Brain microvascular endothelial cell (primary cell): ENCODE data around the gene TEKT5.
"Not testable (repeated sequence)": the region's sequence is repeated elsewhere in the genome, so short reads cannot be mapped to it uniquely, and the experiment has no call there.

Source experiments
- DNase-seq: peaks from one replicate; pipeline ENCODE4 v3.0.0-alpha.2; 2020
- H3K27ac ChIP-seq: fragments of 250-450 bp; sonication (Bioruptor Pico); 2 replicates; pipeline ENCODE4 v1.5.1; 2020; ENCODE audit warnings: mild to moderate bottlenecking, moderate library complexity
- H3K27me3 ChIP-seq: fragments of 250-450 bp; sonication (Bioruptor Pico); replicated peaks from 2 replicates; pipeline ENCODE4 v1.5.1; 2020; ENCODE audit warnings: mild to moderate bottlenecking
- H3K36me3 ChIP-seq: fragments of 250-450 bp; sonication (Bioruptor Pico); replicated peaks from 2 replicates; pipeline ENCODE4 v1.5.1; 2020; ENCODE audit warnings: mild to moderate bottlenecking
- H3K4me3 ChIP-seq: 2 replicates; pipeline ENCODE4 v1.5.1; 2011; ENCODE audit warnings: low read depth, mild to moderate bottlenecking, control low read depth, low read length, moderate library complexity
- in situ Hi-C: cut with HindIII; loops from 2 replicates; pipeline ENCODE4 v1.10.0; 2017; ENCODE audit warnings: low sequenced_read_pairs, low pct_ligation_motif_present
- TF ChIP-seq, protein P1 (sequence below): IDR thresholded peaks from 2 replicates; pipeline ENCODE4 v1.5.1; 2011; ENCODE audit warnings: low read depth, mild to moderate bottlenecking, moderate library complexity, low read length, control low read depth, inconsistent platforms; ENCODE audit errors: missing control alignments

TEKT5 gene

DNA sequence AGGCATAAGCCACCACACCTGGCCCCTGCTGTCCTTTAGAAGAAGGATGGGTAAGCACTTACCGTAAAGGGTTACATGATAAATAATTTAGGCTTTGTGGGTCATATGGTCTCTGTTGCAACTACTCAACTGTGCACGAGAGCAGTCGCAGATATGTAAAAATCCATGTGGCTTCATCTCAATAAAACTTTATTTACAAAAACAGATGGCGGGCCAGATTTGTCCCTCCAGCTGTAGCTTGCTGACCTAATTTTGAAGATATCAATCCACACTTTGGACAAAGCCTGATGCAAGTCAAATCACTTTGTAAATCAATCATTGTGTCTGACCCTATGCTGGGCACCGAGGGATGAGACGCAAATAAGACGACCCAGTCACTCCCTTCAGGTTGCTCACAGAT is 12.1 kb downstream of the TEKT5 start:
- no peak for DNase-seq
- H3K27ac ChIP-seq: no peak overlapping the region
- in situ Hi-C loops: no loop called here

GRCh38 chr16:10681310-10682308 is 13.1 kb downstream of the TEKT5 start:
- Histone ChIP-seq H3K27me3 (no peaks in the 10 kb centered on the region), H3K36me3 (no peaks in the 10 kb centered on the region), H3K4me3 (no peak overlapping the region), H3K27ac (no peak overlapping the region)
- no peak for DNase-seq
- TF ChIP-seq, protein P1, sequence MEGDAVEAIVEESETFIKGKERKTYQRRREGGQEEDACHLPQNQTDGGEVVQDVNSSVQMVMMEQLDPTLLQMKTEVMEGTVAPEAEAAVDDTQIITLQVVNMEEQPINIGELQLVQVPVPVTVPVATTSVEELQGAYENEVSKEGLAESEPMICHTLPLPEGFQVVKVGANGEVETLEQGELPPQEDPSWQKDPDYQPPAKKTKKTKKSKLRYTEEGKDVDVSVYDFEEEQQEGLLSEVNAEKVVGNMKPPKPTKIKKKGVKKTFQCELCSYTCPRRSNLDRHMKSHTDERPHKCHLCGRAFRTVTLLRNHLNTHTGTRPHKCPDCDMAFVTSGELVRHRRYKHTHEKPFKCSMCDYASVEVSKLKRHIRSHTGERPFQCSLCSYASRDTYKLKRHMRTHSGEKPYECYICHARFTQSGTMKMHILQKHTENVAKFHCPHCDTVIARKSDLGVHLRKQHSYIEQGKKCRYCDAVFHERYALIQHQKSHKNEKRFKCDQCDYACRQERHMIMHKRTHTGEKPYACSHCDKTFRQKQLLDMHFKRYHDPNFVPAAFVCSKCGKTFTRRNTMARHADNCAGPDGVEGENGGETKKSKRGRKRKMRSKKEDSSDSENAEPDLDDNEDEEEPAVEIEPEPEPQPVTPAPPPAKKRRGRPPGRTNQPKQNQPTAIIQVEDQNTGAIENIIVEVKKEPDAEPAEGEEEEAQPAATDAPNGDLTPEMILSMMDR: no peak
- in situ Hi-C loops: no loop called here

More for the DNA sequence above, 12.1 kb downstream of the TEKT5 start:
- Histone ChIP-seq H3K27me3 (no peaks in the 10 kb centered on the region), H3K36me3 (no peaks in the 10 kb centered on the region), H3K4me3 (no peak overlapping the region)
- TF ChIP-seq, protein P1: no peak

- in situ Hi-C loops: no loop called here
- no peak overlapping the region for H3K4me3 ChIP-seq
- no peak for DNase-seq
- no peaks in the 10 kb centered on the region for H3K27me3 ChIP-seq
- TF ChIP-seq, protein P1: no peak
- no peaks in the 10 kb centered on the region for H3K36me3 ChIP-seq
- H3K27ac ChIP-seq: no peak overlapping the region
Observed at GRCh38 chr16:10679921-10680320, 14.8 kb downstream of the TEKT5 start.

DNA sequence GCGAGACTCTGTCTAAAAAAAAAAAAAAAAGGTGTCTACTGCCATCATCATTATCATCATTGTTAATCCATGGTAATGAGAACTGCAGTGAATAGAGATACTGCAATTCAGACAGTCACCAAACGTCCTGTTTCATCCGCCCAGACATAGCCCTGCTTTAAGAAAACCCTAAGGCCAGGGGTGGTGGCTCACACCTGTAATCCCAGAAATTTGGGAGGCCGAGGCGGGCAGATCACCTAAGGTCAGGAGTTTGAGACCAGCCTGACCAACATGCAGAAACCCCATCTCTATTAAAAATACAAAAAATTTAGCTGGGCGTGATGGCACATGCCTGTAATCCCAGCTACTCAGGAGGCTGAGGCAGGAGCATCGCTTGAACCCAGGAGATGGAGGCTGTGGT is 15.3 kb downstream of the TEKT5 start:
- H3K27me3 ChIP-seq, H3K36me3 ChIP-seq, in situ Hi-C loops, H3K4me3 ChIP-seq, DNase-seq, H3K27ac ChIP-seq: not testable (repeated sequence)

DNA sequence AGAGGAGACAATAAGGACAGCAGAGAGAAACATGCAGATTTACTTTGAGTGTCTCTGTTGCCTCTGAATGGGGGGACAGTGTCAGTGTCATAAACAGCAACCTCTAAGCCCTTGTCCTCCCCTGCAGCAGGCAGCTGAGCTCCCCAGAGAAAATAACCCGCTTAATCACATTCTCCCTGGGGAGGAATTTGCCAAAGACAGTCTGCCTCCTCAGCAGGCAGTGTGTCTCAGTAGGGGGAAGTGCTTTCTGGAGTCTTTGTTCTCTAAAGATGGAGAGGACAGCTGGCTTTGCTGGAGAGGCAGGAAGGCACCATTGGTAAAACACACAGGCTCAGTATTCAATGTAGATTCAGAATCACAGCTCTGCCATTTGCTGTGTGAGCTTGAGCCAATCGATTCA is 16.1 kb downstream of the TEKT5 start:
- Histone ChIP-seq H3K27ac (no peak overlapping the region), H3K36me3 (no peaks in the 10 kb centered on the region), H3K27me3 (no peaks in the 10 kb centered on the region), H3K4me3 (no peak overlapping the region)
- no peak for DNase-seq
- in situ Hi-C loops: no loop called here
- TF ChIP-seq, protein P1: no peak

GRCh38 chr16:10676284-10676683 is 18.4 kb downstream of the TEKT5 start:
- TF ChIP-seq, protein P1: no peak
- in situ Hi-C loops: no loop called here
- DNase-seq: no peak
- Histone ChIP-seq H3K4me3 (no peak overlapping the region), H3K27ac (no peak overlapping the region), H3K36me3 (no peaks in the 10 kb centered on the region), H3K27me3 (no peaks in the 10 kb centered on the region)
